ENCODE results near the gene ERG. TPM values are rescaled to one million over a fixed set of nuclear protein-coding genes. Genes with fewer than 3 reads are reported as not detected.

The ERG gene
- polyA plus RNA-seq, 1 of the 3 experiments (the other 2 are of a cell fraction): not detected

- no peak for TF ChIP-seq YY1 (IDR thresholded peaks at IDR 0.05; ENCODE audit: low read depth)
- TF ChIP-seq FOSL2 (IDR thresholded peaks at IDR 0.05; ENCODE audit: borderline replicate concordance, low read depth): no peak
- TF ChIP-seq REST (IDR thresholded peaks at IDR 0.05; ENCODE audit: low read depth, low read length): no peak
Observed at GRCh38 chr21:38527737-38528136, 29.5 kb upstream of the ERG start (continued).

- Histone ChIP-seq H3K4me2 (no peak overlapping the region), H4K20me1 (ENCODE audit: insufficient read depth) (no peaks in the 10 kb centered on the region), H3K9ac (no peak overlapping the region), H3K4me3 (ENCODE audit: low read depth in 2 of 2, low read length in 1 of 2) (no peak overlapping the region), H3K9me2 (no peaks in the 10 kb centered on the region), H3K79me2 (ENCODE audit: insufficient read depth) (no peaks in the 10 kb centered on the region), H3K4me1 (ENCODE audit: control insufficient read depth in 1 of 2, insufficient read depth in 2 of 2, low read depth in 1 of 2, low read length in 1 of 2) (no peaks in the 10 kb centered on the region), H3K36me3 (replicated peaks in 1 of 2; ENCODE audit: control insufficient read depth in 1 of 2, insufficient read depth in 2 of 2, low read length in 1 of 2) (no peaks in the 10 kb centered on the region), H3K9me3 (no peaks in the 10 kb centered on the region), H2AFZ (ENCODE audit: low read depth) (no peak overlapping the region), H3F3A (replicated peaks; ENCODE audit: insufficient read depth) (no peaks in the 10 kb centered on the region), H3K27ac (ENCODE audit: low read depth in 2 of 2, low read length in 1 of 2) (no peak overlapping the region), H3K27me3 (ENCODE audit: insufficient read depth) (no peaks in the 10 kb centered on the region; the same call in 1 of the 2 replicates)
- ChIA-PET POLR2A (no interaction called here), CTCF (interaction anchor here (1.0 to 1.7 kb wide), 2 partner anchors 612 to 1941 kb away, joined by 3 to 4 read pairs; no protein-coding TSS in a partner anchor)
- TF ChIP-seq PBX3 (IDR thresholded peaks at IDR 0.05): no peak
- TF ChIP-seq FOXJ3 (CRISPR knock-in tag; IDR thresholded peaks at IDR 0.05): no peak
- no peak for TF ChIP-seq FOSL2 (IDR thresholded peaks at IDR 0.05; ENCODE audit: borderline replicate concordance, low read depth)
- TF ChIP-seq CHD2 (IDR thresholded peaks at IDR 0.05; ENCODE audit: low read length, partially characterized antibody): no peak
- no peak for TF ChIP-seq RXRA (IDR thresholded peaks at IDR 0.05; ENCODE audit: borderline replicate concordance, low read depth)
- TF ChIP-seq NFIC (IDR thresholded peaks at IDR 0.05; ENCODE audit: borderline replicate concordance): no peak
- TF ChIP-seq TAF1 (IDR thresholded peaks at IDR 0.05; ENCODE audit: borderline replicate concordance, low read depth, low read length): no peak
- no peak for TF ChIP-seq SMC3 (IDR thresholded peaks at IDR 0.05; ENCODE audit: low read depth, low read length)
- TF ChIP-seq USF2 (IDR thresholded peaks at IDR 0.05; ENCODE audit: borderline replicate concordance, low read depth, low read length): no peak
- no peak for TF ChIP-seq MEF2A (IDR thresholded peaks at IDR 0.05; ENCODE audit: borderline replicate concordance, low read depth)
- TF ChIP-seq MXI1 (IDR thresholded peaks at IDR 0.05; ENCODE audit: low read depth, low read length): no peak
- no peak for TF ChIP-seq EZH2phosphoT487 (IDR thresholded peaks at IDR 0.05; ENCODE audit: borderline replicate concordance, low read depth)
- no peak for TF ChIP-seq MAX (IDR thresholded peaks at IDR 0.05; ENCODE audit: low read depth)
- no peak for TF ChIP-seq ZBTB33 (IDR thresholded peaks at IDR 0.05; ENCODE audit: borderline replicate concordance, low read depth)
- TF ChIP-seq RFX5 (IDR thresholded peaks at IDR 0.05; ENCODE audit: low read length): no peak
- TF ChIP-seq ELF1 (IDR thresholded peaks at IDR 0.05): no peak
- TF ChIP-seq JUND (IDR thresholded peaks at IDR 0.05): no peak
- TF ChIP-seq TCF12 (IDR thresholded peaks at IDR 0.05): no peak
- TF ChIP-seq NRF1 (IDR thresholded peaks at IDR 0.05; ENCODE audit: low read depth, low read length): no peak
- WGBS (ENCODE audit: low lambda C conversion rate): 71% methylated on average over 9 of the region's 9 CpGs
- no peak for DNase-seq
Observed at GRCh38 chr21:38525454-38525853, 27.2 kb upstream of the ERG start.
